BLaER1 (cell line): Measurements from ENCODE around the gene PRDM13.
"Not testable (repeated sequence)": the region's sequence is repeated elsewhere in the genome, so short reads cannot be mapped to it uniquely, and the experiment has no call there.

Source experiments
- H3K27ac ChIP-seq: shearing (Covaris generic); formaldehyde crosslinking; 2 replicates; pipeline ENCODE4 v1.8.1; 2022
- H3K27me3 ChIP-seq: shearing (Covaris generic); formaldehyde crosslinking; 2 replicates; pipeline ENCODE4 v1.8.1; 2022
- H3K36me3 ChIP-seq: shearing (Covaris generic); formaldehyde crosslinking; 2 replicates; pipeline ENCODE4 v1.8.1; 2022
- H3K4me1 ChIP-seq: shearing (Covaris generic); formaldehyde crosslinking; 2 replicates; pipeline ENCODE4 v1.8.1; 2022
- H3K4me2 ChIP-seq: shearing (Covaris generic); formaldehyde crosslinking; 2 replicates; pipeline ENCODE4 v1.8.1; 2022
- H3K4me3 ChIP-seq: shearing (Covaris generic); formaldehyde crosslinking; 2 replicates; pipeline ENCODE4 v1.8.1; 2022
- H3K9ac ChIP-seq: shearing (Covaris generic); formaldehyde crosslinking; 2 replicates; pipeline ENCODE4 v1.8.1; 2022
- H3K9me3 ChIP-seq: shearing (Covaris generic); formaldehyde crosslinking; 2 replicates; pipeline ENCODE4 v1.8.1; 2022
- H4K20me1 ChIP-seq: shearing (Covaris generic); formaldehyde crosslinking; 2 replicates; pipeline ENCODE4 v1.8.1; 2022
- Cebpa-rat ChIP-seq: shearing (Covaris generic); IDR thresholded peaks from 2 replicates; pipeline ENCODE4 v1.8.1; 2022

Gene PRDM13

DNA sequence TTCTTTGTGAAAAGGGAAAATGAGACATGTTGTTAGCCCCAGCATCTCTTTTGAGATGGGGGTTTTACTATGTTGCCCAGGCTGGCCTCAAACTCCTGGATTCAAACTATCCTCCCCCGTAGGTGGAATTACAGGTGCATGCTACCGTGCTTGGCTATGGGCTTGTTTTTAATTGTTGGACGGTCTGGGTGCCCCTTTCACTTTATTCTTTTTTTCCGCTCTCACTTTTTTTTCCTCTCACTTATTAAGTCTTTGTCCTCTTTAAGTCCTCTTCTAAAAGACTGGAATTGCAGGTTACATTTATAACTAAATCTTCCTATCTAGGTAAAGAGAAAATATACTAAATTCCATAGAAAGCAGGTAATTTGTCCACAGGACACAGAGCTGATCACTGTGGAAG is 18.8 kb upstream of the PRDM13 start:
- peaks cover 56% of the 10 kb centered on the region for H3K27me3 ChIP-seq
- peaks cover 16% of the 10 kb centered on the region; the same call in 1 of the 2 replicates for H4K20me1 ChIP-seq
- H3K36me3 ChIP-seq = no peaks in the 10 kb centered on the region
- H3K9ac ChIP-seq = no peak overlapping the region
- no peak overlapping the region for H3K4me2 ChIP-seq
- H3K27ac ChIP-seq = no peak overlapping the region
- peaks cover 11% of the 10 kb centered on the region; the same call in 1 of the 2 replicates for H3K9me3 ChIP-seq
- no peak for TF ChIP-seq Cebpa-rat
- no peak overlapping the region for H3K4me3 ChIP-seq
- 0 out of 2 replicates have a peak, but pooled peaks cover 3% of the 10 kb centered on the region for H3K4me1 ChIP-seq

DNA sequence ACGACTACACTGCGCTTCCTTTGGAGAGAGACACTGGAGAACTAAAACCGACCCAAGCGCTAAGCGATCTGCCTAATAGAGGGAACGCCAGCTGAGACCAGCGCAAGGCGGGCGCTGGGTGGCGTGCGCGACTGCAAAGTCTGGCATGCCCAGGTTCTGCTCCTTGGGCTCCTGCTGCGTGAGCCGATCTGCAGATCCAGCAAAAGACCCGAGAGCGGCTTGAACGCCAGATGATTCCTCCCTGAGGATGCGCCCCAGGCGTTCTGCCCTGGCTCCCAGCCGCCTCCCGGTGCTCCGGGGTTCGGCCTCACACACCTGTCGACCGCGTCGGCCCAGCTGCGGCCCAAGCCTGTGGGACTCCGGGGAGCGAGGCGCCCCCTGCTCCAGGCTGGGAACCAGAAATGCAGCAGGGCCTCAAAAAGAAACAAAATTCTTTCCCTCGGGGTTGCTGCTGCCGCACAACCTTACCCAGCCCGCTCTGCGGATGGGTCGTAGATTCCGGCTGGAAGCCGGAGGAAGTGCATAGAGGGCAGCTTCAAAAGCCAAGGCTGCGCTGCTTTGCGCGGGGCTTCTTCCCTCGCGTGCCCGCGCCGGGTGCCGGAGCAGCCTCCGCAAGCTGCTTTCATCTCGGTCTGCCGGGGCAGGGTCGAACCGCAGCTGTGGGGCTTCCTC is 17.9 kb upstream of the PRDM13 start:
- peaks cover 11% of the 10 kb centered on the region; the same call in 1 of the 2 replicates for H3K9me3 ChIP-seq
- H4K20me1 ChIP-seq = peaks cover 16% of the 10 kb centered on the region; the same call in 1 of the 2 replicates
- H3K4me3 ChIP-seq = peak overlapping the region; percentile 70
- TF ChIP-seq Cebpa-rat = no peak
- H3K36me3 ChIP-seq = no peaks in the 10 kb centered on the region
- 0 out of 2 replicates have a peak, but pooled peaks cover 3% of the 10 kb centered on the region for H3K4me1 ChIP-seq
- H3K4me2 ChIP-seq = peak overlapping the region; percentile 94
- no peak overlapping the region for H3K27ac ChIP-seq
- H3K9ac ChIP-seq = peak overlapping the region; percentile 64
- peaks cover 58% of the 10 kb centered on the region for H3K27me3 ChIP-seq

GRCh38 chr6:99589290-99589672 is 17.4 kb upstream of the PRDM13 start:
- Histone ChIP-seq H3K27ac (no peak overlapping the region), H3K4me1 (0 out of 2 replicates have a peak, but pooled peaks cover 3% of the 10 kb centered on the region), H3K9ac (peak overlapping the region; percentile 64; the same call in 1 of the 2 replicates), H3K4me2 (peak overlapping the region; percentile 94), H3K4me3 (peak overlapping the region; percentile 70), H3K36me3 (no peaks in the 10 kb centered on the region), H4K20me1 (peaks cover 16% of the 10 kb centered on the region; the same call in 1 of the 2 replicates), H3K27me3 (peaks cover 59% of the 10 kb centered on the region), H3K9me3 (peaks cover 11% of the 10 kb centered on the region; the same call in 1 of the 2 replicates)
- no peak for TF ChIP-seq Cebpa-rat

- Histone ChIP-seq H3K4me3 (no peak overlapping the region), H3K9me3 (peaks cover 11% of the 10 kb centered on the region; the same call in 1 of the 2 replicates), H3K27ac (no peak overlapping the region), H3K36me3 (no peaks in the 10 kb centered on the region), H4K20me1 (peaks cover 16% of the 10 kb centered on the region; the same call in 1 of the 2 replicates), H3K4me1 (0 out of 2 replicates have a peak, but pooled peaks cover 3% of the 10 kb centered on the region), H3K9ac (no peak overlapping the region), H3K27me3 (peaks cover 61% of the 10 kb centered on the region), H3K4me2 (no peak overlapping the region)
- no peak for TF ChIP-seq Cebpa-rat
These were observed 16.6 kb upstream of the PRDM13 start for GRCh38 chr6:99589907-99590493.

DNA sequence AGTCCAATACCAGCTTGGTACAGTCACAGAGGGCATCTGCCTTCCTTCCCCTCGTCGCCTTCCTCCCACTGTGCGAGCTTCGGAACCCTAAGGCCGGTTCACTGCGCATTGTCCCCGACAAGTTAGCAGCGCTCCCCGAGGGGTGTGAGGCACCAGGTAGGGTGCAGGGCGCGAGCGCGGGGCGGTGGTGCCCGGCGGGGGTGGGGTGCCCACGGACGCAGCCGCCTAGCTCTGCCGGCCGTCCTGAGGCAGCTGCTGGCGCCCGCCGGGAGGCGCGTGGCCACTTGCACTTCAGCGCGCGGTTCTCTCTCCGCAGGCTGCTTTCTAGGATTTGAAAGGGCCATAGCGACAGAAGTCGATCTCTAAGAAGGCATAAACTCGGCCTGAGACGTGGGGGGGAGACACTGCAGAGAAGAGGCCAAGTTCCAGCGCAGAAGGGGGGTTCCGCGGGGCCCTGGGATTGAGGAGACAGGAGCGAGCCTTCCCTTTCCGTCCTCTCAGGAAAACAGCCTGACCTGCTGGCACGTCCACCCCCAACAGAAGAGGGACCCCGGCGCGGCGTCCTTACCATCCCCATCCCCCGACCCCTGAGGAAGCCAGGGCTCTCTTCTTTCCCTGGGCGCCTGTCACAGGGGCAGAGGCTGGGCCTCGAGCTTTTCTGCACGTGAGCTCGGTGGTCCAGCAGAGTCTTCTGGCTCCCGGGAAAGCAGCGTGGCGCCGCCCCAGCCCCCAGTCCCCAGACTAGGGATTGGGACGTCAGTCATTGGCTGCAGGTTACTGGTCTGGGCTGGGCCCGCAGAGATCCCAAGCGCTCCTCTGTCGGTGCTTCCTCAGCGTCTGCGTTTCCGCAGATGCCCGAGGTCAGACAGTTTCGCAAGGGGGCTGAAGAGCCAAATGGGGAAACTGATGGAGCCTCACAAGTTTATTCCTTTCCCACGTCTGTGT is 15.6 kb upstream of the PRDM13 start:
- Histone ChIP-seq H3K4me2 (no peak overlapping the region), H3K9ac (no peak overlapping the region), H3K4me1 (0 out of 2 replicates have a peak, but pooled peaks cover 3% of the 10 kb centered on the region), H3K27me3 (peaks cover 61% of the 10 kb centered on the region), H3K36me3 (no peaks in the 10 kb centered on the region), H4K20me1 (peaks cover 16% of the 10 kb centered on the region; the same call in 1 of the 2 replicates), H3K9me3 (peaks cover 11% of the 10 kb centered on the region; the same call in 1 of the 2 replicates), H3K4me3 (no peak overlapping the region), H3K27ac (no peak overlapping the region)
- TF ChIP-seq Cebpa-rat = no peak

- peaks cover 58% of the 10 kb centered on the region for H3K27me3 ChIP-seq
- H3K4me2 ChIP-seq = no peak overlapping the region
- H3K27ac ChIP-seq = no peak overlapping the region
- H3K4me1 ChIP-seq = 0 out of 2 replicates have a peak, but pooled peaks cover 3% of the 10 kb centered on the region
- no peak overlapping the region for H3K4me3 ChIP-seq
- H3K9me3 ChIP-seq = peaks cover 11% of the 10 kb centered on the region; the same call in 1 of the 2 replicates
- no peaks in the 10 kb centered on the region for H3K36me3 ChIP-seq
- TF ChIP-seq Cebpa-rat = no peak
- H3K9ac ChIP-seq = no peak overlapping the region
- H4K20me1 ChIP-seq = peaks cover 16% of the 10 kb centered on the region; the same call in 1 of the 2 replicates
These were observed 14.8 kb upstream of the PRDM13 start for GRCh38 chr6:99591673-99592364.

GRCh38 chr6:99592900-99593299 is 13.7 kb upstream of the PRDM13 start:
- peaks cover 16% of the 10 kb centered on the region; the same call in 1 of the 2 replicates for H4K20me1 ChIP-seq
- H3K4me1 ChIP-seq = 0 out of 2 replicates have a peak, but pooled peaks cover 3% of the 10 kb centered on the region
- H3K9ac ChIP-seq = no peak overlapping the region
- H3K4me2 ChIP-seq = no peak overlapping the region
- peaks cover 11% of the 10 kb centered on the region; the same call in 1 of the 2 replicates for H3K9me3 ChIP-seq
- peak; percentile 8; the same call in 1 of the 2 replicates for TF ChIP-seq Cebpa-rat
- no peaks in the 10 kb centered on the region for H3K36me3 ChIP-seq
- peaks cover 53% of the 10 kb centered on the region for H3K27me3 ChIP-seq
- no peak overlapping the region for H3K4me3 ChIP-seq
- H3K27ac ChIP-seq = no peak overlapping the region

- peaks cover 16% of the 10 kb centered on the region; the same call in 1 of the 2 replicates for H4K20me1 ChIP-seq
- H3K27me3 ChIP-seq = peaks cover 36% of the 10 kb centered on the region
- H3K4me2 ChIP-seq, H3K27ac ChIP-seq, H3K36me3 ChIP-seq, H3K9ac ChIP-seq, H3K4me3 ChIP-seq, H3K4me1 ChIP-seq: not testable (repeated sequence)
- H3K9me3 ChIP-seq = peaks cover 11% of the 10 kb centered on the region; the same call in 1 of the 2 replicates
These were observed 11.9 kb upstream of the PRDM13 start for GRCh38 chr6:99594696-99595095.
